Neuronal stem cell (in vitro differentiated cells): ENCODE measurements around the gene IFIT5.

Experiments used
- DNase-seq: peaks from one replicate; pipeline ENCODE4 v3.0.0-alpha.2; 2013; ENCODE audit warnings: low spot score
- H2AFZ ChIP-seq: one replicate; pipeline ENCODE4 v1.6.1; 2013; ENCODE audit warnings: mild to moderate bottlenecking, low read length, inconsistent platforms
- H2AK5ac ChIP-seq: 2 replicates; pipeline ENCODE4 v1.6.1; 2013; ENCODE audit warnings: low read depth, mild to moderate bottlenecking, inconsistent platforms, low read length, moderate library complexity, mixed read lengths
- H2BK120ac ChIP-seq: 2 replicates; pipeline ENCODE4 v1.6.1; 2013; ENCODE audit warnings: low read depth, mild to moderate bottlenecking, inconsistent platforms, low read length, moderate library complexity, mixed read lengths
- H2BK12ac ChIP-seq: one replicate; pipeline ENCODE4 v1.6.1; 2013; ENCODE audit warnings: low read length, inconsistent platforms
- H2BK15ac ChIP-seq: 2 replicates; pipeline ENCODE4 v1.6.1; 2013; ENCODE audit warnings: mild to moderate bottlenecking, low read length, inconsistent platforms, mixed read lengths
- H2BK5ac ChIP-seq: one replicate; pipeline ENCODE4 v1.6.1; 2013; ENCODE audit warnings: inconsistent platforms, mild to moderate bottlenecking, low read length, moderate library complexity
- H3K14ac ChIP-seq: one replicate; pipeline ENCODE4 v1.6.1; 2013; ENCODE audit warnings: low read length, inconsistent platforms
- H3K18ac ChIP-seq: 2 replicates; pipeline ENCODE4 v1.6.1; 2013; ENCODE audit warnings: low read length, inconsistent platforms
- H3K23ac ChIP-seq: 2 replicates; pipeline ENCODE4 v1.6.1; 2013; ENCODE audit warnings: low read depth, mild to moderate bottlenecking, mixed read lengths, low read length, inconsistent platforms; ENCODE audit not compliant: poor library complexity
- H3K27ac ChIP-seq: replicated peaks from 3 replicates; pipeline ENCODE4 v1.5.1; 2013; ENCODE audit warnings: low read length, inconsistent platforms
- H3K27me3 ChIP-seq, 3 experiments: 2 replicates each; pipeline ENCODE4 v1.6.1; 2013; ENCODE audit warnings: low read length in 3 of 3, mild to moderate bottlenecking in 2 of 3, inconsistent platforms in 1 of 3, low read depth in 1 of 3, mixed read lengths in 1 of 3, moderate library complexity in 1 of 3; ENCODE audit not compliant: control insufficient read depth in 3 of 3, insufficient read depth in 3 of 3
- H3K36me3 ChIP-seq, 2 donors: replicated peaks in 1 of 2; 2 replicates each; pipeline ENCODE4 v1.6.1; 2013; ENCODE audit warnings: low read length in 2 of 2; ENCODE audit not compliant: control insufficient read depth in 2 of 2, insufficient read depth in 2 of 2
- H3K4ac ChIP-seq: 2 replicates; pipeline ENCODE4 v1.6.1; 2013; ENCODE audit warnings: inconsistent platforms, mild to moderate bottlenecking, low read length, moderate library complexity
- H3K4me1 ChIP-seq, 2 donors: 1 replicate in 1 of 2; 2 replicates in 1 of 2; pipeline ENCODE4 v1.6.1; 2013; ENCODE audit warnings: low read length in 2 of 2, low read depth in 1 of 2; ENCODE audit not compliant: control insufficient read depth in 2 of 2, insufficient read depth in 1 of 2
- H3K4me2 ChIP-seq: one replicate; pipeline ENCODE4 v1.6.1; 2013; ENCODE audit warnings: mild to moderate bottlenecking, low read length, inconsistent platforms; ENCODE audit not compliant: insufficient read depth, poor library complexity, severe bottlenecking
- H3K4me3 ChIP-seq, 2 donors: 2 replicates each; pipeline ENCODE4 v1.5.1; 2013; ENCODE audit warnings: low read length in 2 of 2, mild to moderate bottlenecking in 2 of 2, inconsistent platforms in 1 of 2, moderate library complexity in 1 of 2
- H3K79me1 ChIP-seq: one replicate; pipeline ENCODE4 v1.6.1; 2013; ENCODE audit warnings: low read depth, mild to moderate bottlenecking, inconsistent platforms, low read length, moderate library complexity
- H3K9ac ChIP-seq: one replicate; pipeline ENCODE4 v1.6.1; 2013; ENCODE audit warnings: mild to moderate bottlenecking, low read depth, low read length, inconsistent platforms; ENCODE audit not compliant: poor library complexity
- H3K9me3 ChIP-seq, 2 donors: replicated peaks in 1 of 2; 2 replicates each; pipeline versions ENCODE3 to v1.6.1; 2013; ENCODE audit warnings: low read length in 2 of 2, mild to moderate bottlenecking in 2 of 2, inconsistent platforms in 1 of 2, low read depth in 1 of 2, mixed read lengths in 1 of 2, moderate library complexity in 1 of 2; ENCODE audit not compliant: control insufficient read depth in 2 of 2, insufficient read depth in 1 of 2
- H4K8ac ChIP-seq: one replicate; pipeline ENCODE4 v1.6.1; 2013; ENCODE audit warnings: low read depth, mild to moderate bottlenecking, inconsistent platforms, low read length, moderate library complexity
- H4K91ac ChIP-seq: one replicate; pipeline ENCODE4 v1.6.1; 2013; ENCODE audit warnings: low read length, low read depth, mild to moderate bottlenecking, inconsistent platforms; ENCODE audit not compliant: poor library complexity
- WGBS, 2 donors: extraction: QIAGEN DNeasy Blood & Tissue Kit; methylation state at CpG; one replicate each; pipeline ENCODE4 v1.1.7; 2013; ENCODE audit warnings: missing lambda C conversion rate in 2 of 2, mixed read lengths in 1 of 2; ENCODE audit not compliant: insufficient read length in 2 of 2, insufficient replicate concordance in 1 of 2; ENCODE audit errors: extremely low coverage in 2 of 2; 5-methylcytosine and 5-hydroxymethylcytosine counted together

IFIT5 gene

DNA sequence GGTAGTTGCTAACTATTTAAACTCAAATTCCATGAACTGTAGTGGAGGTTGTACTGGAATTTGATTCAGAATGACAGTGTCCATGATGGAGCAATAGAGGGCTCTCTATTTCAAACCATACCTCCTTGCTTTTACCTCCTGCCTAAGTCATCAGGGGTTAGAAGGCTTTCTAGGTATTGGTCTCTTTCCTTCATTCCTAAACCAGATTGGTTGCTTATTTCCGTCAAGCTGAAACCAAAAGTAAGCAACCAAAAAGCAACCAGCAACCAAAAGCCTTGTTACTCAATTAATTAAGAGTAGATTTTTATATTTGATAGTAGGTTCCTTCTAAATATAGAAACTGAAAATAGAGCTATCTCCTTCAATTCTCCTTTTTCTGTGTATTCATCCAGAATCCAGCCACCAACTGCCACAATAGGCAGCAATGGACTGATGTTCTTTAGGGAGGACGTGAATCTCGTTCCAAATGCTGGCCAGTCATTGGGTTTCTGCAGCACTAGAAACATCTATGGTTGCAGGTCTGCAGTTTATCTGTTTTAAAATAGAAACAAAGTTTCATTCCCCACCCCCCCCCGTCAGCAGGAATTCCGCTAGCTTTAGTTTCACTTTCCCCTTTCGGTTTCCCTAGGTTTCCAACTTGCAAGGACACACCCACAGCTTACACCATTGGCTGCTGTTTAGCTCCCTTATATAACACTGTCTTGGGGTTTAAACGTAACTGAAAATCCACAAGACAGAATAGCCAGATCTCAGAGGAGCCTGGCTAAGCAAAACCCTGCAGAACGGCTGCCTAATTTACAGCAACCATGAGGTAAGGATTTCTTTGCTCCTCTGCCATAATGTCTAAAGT is 22.2 kb upstream of the IFIT5 start, which contains the start of gene IFIT1:
Gene IFIT1, plus strand, starts transcription at position 717 of the 850 bp plus-strand sequence. Its CDS starts 90 bp downstream, at position 807.
- no peak for DNase-seq

DNA sequence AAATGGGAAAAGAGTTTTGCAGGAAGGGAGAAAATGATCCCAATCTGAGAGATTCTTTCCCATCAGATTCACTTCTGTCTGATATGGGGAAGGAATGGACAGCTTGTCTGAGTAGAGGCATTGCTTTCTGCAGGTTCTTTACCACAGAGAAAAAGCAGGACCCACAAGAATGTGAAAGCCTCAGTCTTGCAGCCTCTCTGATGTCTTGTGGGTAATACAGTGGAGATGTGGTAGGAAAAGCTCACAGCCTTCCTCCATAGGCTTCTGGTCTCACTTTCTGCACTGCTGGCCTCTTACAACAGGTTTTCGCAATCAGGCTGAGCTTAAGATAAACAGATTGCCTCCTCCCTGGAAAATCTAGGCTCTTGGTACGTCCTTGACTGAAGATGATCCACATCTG is 21.4 kb upstream of the IFIT5 start:
- no peak overlapping the region for H3K14ac ChIP-seq
- no peaks in the 10 kb centered on the region for H3K79me1 ChIP-seq
- peak overlapping the region in 1 of 2 donors; percentile 58 for H3K4me3 ChIP-seq
- H4K91ac ChIP-seq = no peak overlapping the region
- no peaks in the 10 kb centered on the region for H3K36me3 ChIP-seq
- H4K8ac ChIP-seq = no peak overlapping the region
- no peak overlapping the region for H3K18ac ChIP-seq
- H3K9me3 ChIP-seq = no peaks in the 10 kb centered on the region
- no peak overlapping the region for H2BK5ac ChIP-seq
- no peak overlapping the region for H3K4ac ChIP-seq
- no peak overlapping the region for H3K9ac ChIP-seq
- H2BK120ac ChIP-seq = no peak overlapping the region
- no peak overlapping the region for H3K27ac ChIP-seq
- no peak for DNase-seq
- peak overlapping the region; percentile 88 for H2AFZ ChIP-seq
- H3K4me1 ChIP-seq = peaks cover 1 to 3% of the 10 kb centered on the region in 2 donors
- H3K4me2 ChIP-seq = peak overlapping the region; percentile 35
- H2BK15ac ChIP-seq = no peak overlapping the region
- H3K27me3 ChIP-seq = no peaks in the 10 kb centered on the region
- no peak overlapping the region for H2AK5ac ChIP-seq
- no peak overlapping the region for H2BK12ac ChIP-seq
- no peak overlapping the region for H3K23ac ChIP-seq
- WGBS, 2 donors = no CpG with 5 or more reads among the region's 2 CpGs

More for the DNA sequence above, 22.2 kb upstream of the IFIT5 start, which contains the start of gene IFIT1:
- Histone ChIP-seq H3K18ac (no peak within 1 kb of the TSS), H3K4ac (no peak within 1 kb of the TSS), H3K9me3 (no peaks in the 10 kb centered on the region), H3K27me3 (no peaks in the 10 kb centered on the region), H3K4me3 (peak within 1 kb of the TSS; percentile 58 to 68), H3K9ac (no peak within 1 kb of the TSS), H2BK120ac (no peak within 1 kb of the TSS), H2BK12ac (no peak within 1 kb of the TSS), H2BK15ac (no peak within 1 kb of the TSS), H4K8ac (no peak within 1 kb of the TSS), H3K79me1 (no peaks in the 10 kb centered on the region), H3K4me1 (peaks cover 1 to 3% of the 10 kb centered on the region in 2 donors), H4K91ac (no peak within 1 kb of the TSS), H3K14ac (no peak within 1 kb of the TSS), H3K36me3 (no peaks in the 10 kb centered on the region), H3K23ac (no peak within 1 kb of the TSS), H2AK5ac (no peak within 1 kb of the TSS), H2AFZ (peak within 1 kb of the TSS; percentile 88), H3K27ac (no peak within 1 kb of the TSS), H3K4me2 (peak within 1 kb of the TSS; percentile 47), H2BK5ac (no peak within 1 kb of the TSS)
- no CpG with 5 or more reads among the region's 8 CpGs for WGBS, 2 donors

DNA sequence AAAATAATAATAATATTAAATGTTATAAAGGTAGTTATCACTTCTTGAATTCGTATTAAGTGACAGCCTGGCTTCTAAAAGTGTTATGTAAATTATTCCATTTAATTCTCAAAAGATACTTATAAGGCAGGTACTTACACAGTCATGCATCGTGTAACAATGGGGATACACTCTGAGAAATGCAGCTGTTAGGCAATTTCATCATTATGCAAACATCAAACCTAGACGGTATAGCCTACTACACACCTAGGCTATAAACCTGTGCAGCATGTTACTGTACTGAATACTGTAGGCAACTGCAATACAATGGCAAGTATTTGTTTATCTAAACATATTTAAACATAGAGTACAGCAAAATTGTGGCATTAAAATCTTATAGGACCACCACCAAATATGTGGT is 20.5 kb upstream of the IFIT5 start:
- no peak overlapping the region for H4K91ac ChIP-seq
- no peak overlapping the region for H3K9ac ChIP-seq
- H2BK12ac ChIP-seq = no peak overlapping the region
- no peak overlapping the region for H2BK120ac ChIP-seq
- no peaks in the 10 kb centered on the region for H3K36me3 ChIP-seq
- H2AK5ac ChIP-seq = no peak overlapping the region
- H3K18ac ChIP-seq = no peak overlapping the region
- no peak overlapping the region for H2BK15ac ChIP-seq
- H3K4me1 ChIP-seq = peaks cover 1 to 3% of the 10 kb centered on the region in 2 donors
- no peaks in the 10 kb centered on the region for H3K9me3 ChIP-seq
- no peak overlapping the region for H2AFZ ChIP-seq
- H2BK5ac ChIP-seq = no peak overlapping the region
- no peak overlapping the region for H3K4ac ChIP-seq
- no peak overlapping the region for H3K27ac ChIP-seq
- no peak overlapping the region for H4K8ac ChIP-seq
- H3K4me2 ChIP-seq = no peak overlapping the region
- DNase-seq = no peak
- no peak overlapping the region for H3K23ac ChIP-seq
- H3K14ac ChIP-seq = no peak overlapping the region
- no CpG with 5 or more reads among the region's 3 CpGs for WGBS, 2 donors
- no peaks in the 10 kb centered on the region for H3K27me3 ChIP-seq
- no peak overlapping the region for H3K4me3 ChIP-seq
- no peaks in the 10 kb centered on the region for H3K79me1 ChIP-seq

DNA sequence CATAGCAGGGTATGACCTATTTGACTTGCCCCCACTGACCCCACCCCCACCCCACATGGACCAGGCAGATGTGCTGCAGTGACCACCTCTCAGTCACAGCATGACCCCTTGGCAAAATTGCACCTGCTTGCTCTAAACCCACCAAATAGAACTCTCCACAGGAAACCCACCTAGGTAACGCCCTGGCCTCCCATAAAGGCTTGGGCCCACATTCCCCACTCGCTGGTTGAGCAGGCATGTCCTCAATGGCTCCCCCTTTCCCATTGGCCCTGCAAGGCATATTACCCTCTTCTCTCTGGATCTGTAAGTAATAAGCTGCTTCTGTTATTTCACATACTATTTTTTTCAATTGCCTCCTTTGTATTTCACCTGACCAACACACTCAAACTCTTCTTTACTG is 19.2 kb upstream of the IFIT5 start:
- Histone ChIP-seq H2BK15ac (no peak overlapping the region), H3K79me1 (no peaks in the 10 kb centered on the region), H4K91ac (no peak overlapping the region), H2BK5ac (no peak overlapping the region), H3K9me3 (no peaks in the 10 kb centered on the region), H2BK12ac (no peak overlapping the region), H3K4me1 (peaks cover 1 to 3% of the 10 kb centered on the region in 2 donors), H3K4ac (no peak overlapping the region), H3K14ac (no peak overlapping the region), H3K27me3 (no peaks in the 10 kb centered on the region), H2AK5ac (no peak overlapping the region), H3K23ac (no peak overlapping the region), H3K27ac (no peak overlapping the region), H4K8ac (no peak overlapping the region), H2BK120ac (no peak overlapping the region), H3K4me3 (no peak overlapping the region), H3K4me2 (no peak overlapping the region), H3K36me3 (no peaks in the 10 kb centered on the region), H2AFZ (no peak overlapping the region), H3K18ac (no peak overlapping the region), H3K9ac (no peak overlapping the region)
- no CpG with 5 or more reads among the region's 2 CpGs for WGBS, 2 donors
- no peak for DNase-seq
